Muscle layer of duodenum (tissue), 2 donors: Measurements from ENCODE around the gene INPP4A.

ENCODE experiments used
- H3K27ac ChIP-seq: one replicate; pipeline ENCODE4 v1.7.0; 2013; ENCODE audit warnings: mild to moderate bottlenecking, low read length
- H3K27me3 ChIP-seq: one replicate; pipeline ENCODE4 v1.7.0; 2013; ENCODE audit warnings: low read depth, mild to moderate bottlenecking, control low read depth, low read length
- H3K36me3 ChIP-seq, 2 donors: one replicate each; pipeline ENCODE4 v1.7.0; 2013; ENCODE audit warnings: low read length in 2 of 2, control low read depth in 1 of 2, mild to moderate bottlenecking in 1 of 2; ENCODE audit not compliant: insufficient read depth in 2 of 2, control insufficient read depth in 1 of 2
- H3K4me1 ChIP-seq, 2 donors: one replicate each; pipeline ENCODE4 v1.7.0; 2013; ENCODE audit warnings: low read length in 2 of 2, mild to moderate bottlenecking in 2 of 2, control low read depth in 1 of 2, moderate library complexity in 1 of 2; ENCODE audit not compliant: insufficient read depth in 2 of 2, control insufficient read depth in 1 of 2
- H3K4me3 ChIP-seq, 2 donors: one replicate each; pipeline ENCODE4 v1.7.0; 2013; ENCODE audit warnings: low read length in 2 of 2, low read depth in 1 of 2, mild to moderate bottlenecking in 1 of 2
- H3K9me3 ChIP-seq, 2 donors: one replicate each; pipeline ENCODE4 v1.7.0; 2013; ENCODE audit warnings: low read length in 2 of 2, control low read depth in 1 of 2, mild to moderate bottlenecking in 1 of 2; ENCODE audit not compliant: control insufficient read depth in 1 of 2
- donor health status: healthy.

Gene INPP4A

DNA sequence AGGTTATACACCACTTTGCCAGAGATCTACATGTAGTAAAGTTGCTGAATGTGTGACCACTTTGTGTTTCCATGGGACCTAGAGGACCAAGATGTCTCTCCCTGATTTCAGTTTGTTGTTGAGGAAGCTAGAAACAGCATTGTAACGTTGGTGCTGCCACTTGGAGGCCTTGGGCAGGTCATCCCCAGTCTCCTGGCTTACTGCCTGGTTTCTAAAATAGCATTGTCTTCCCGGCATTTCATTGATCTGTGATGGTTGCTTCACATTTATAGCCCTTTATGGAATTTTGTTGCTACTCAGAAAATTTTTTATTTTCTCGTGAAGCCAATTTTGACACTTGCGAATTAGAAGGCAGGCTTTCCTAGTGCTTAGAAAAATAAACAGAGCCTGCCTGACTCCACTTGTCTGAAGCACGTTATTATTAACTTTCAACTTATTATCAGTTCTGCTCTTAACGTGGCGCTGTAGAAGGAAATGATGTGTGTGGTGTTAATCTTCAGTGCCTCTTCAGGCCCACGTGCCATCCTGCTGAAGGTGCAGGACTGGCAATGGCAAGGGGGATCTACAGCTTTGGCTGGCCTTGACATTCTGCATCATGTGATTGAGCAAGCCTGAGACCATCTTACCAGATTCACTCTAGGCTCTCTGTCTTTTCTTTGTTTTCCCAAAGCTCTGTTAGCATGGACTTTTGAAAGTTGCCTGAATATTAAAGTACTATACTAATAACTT, 59.9 kb downstream of the INPP4A start:
- H3K27ac ChIP-seq: peak overlapping the region; percentile 79
- H3K36me3 ChIP-seq: no peaks in the 10 kb centered on the region
- no peaks in the 10 kb centered on the region for H3K9me3 ChIP-seq
- no peaks in the 10 kb centered on the region for H3K27me3 ChIP-seq
- H3K4me1 ChIP-seq: peaks cover 24 to 55% of the 10 kb centered on the region in 2 donors
- peak overlapping the region in 1 of 2 donors; percentile 4 for H3K4me3 ChIP-seq

GRCh38 chr2:98505311-98505808, 60.7 kb downstream of the INPP4A start:
- no peaks in the 10 kb centered on the region for H3K27me3 ChIP-seq
- no peaks in the 10 kb centered on the region for H3K36me3 ChIP-seq
- H3K9me3 ChIP-seq: no peaks in the 10 kb centered on the region
- peak overlapping the region in 1 of 2 donors; percentile 4 for H3K4me3 ChIP-seq
- H3K4me1 ChIP-seq: peaks cover 24 to 55% of the 10 kb centered on the region in 2 donors
- peak overlapping the region; percentile 79 for H3K27ac ChIP-seq

DNA sequence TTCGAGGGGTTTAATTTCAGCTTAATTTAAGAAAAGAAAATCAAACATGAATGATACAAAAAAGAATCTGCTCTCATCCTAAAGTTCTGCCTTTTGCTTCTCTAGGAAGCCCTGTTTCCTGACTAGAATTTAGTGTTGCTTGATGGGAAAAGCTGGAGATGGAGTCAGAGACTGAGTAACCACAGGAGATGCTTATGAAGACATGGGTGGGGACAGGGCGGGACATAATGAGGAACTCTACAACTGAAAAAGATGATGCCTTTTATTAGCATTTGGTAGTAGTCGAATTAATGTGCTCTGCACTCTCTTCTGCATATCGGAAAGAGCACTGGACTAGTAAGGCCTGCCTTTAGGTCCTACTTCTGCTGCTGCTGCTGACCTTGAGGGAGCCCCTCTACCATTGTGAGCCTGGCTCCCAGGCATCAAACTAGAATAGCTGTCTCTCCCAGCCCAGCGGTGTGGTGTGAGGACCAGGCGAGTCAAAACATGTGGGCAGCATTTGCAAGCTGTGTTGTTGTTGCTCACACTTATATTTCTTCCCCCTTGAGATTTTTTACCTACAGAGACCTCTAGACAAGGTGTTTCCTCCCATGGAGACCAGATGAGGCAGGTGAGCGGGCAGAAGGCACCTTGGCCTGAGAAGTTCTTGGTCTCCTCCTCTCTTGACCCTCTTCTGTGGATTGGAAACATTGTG, 61.5 kb downstream of the INPP4A start:
- Histone ChIP-seq H3K36me3 (no peaks in the 10 kb centered on the region), H3K4me3 (no peak overlapping the region), H3K4me1 (peaks cover 24 to 55% of the 10 kb centered on the region in 2 donors), H3K9me3 (no peaks in the 10 kb centered on the region), H3K27ac (peak overlapping the region; percentile 79), H3K27me3 (no peaks in the 10 kb centered on the region)

DNA sequence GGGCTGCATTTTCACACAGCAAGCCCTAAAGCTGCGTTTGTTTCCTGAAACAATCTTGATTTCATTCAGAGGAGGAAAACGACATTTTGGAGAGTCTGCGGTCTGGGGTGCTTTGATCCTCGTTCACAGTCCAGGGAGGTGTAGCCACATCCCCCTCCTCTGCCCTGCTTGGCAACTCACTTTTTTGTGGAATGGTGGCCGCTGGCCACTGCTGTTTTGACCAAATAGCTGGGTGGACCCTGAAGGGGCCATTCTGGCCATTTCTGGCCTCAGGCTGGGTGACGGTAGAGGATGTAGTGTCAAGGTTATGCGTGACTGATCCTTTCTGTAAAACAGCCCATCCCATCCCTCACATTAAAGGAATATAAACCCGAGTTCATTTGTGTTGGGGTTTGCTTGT, 62.2 kb downstream of the INPP4A start:
- H3K9me3 ChIP-seq: no peaks in the 10 kb centered on the region
- H3K4me3 ChIP-seq: no peak overlapping the region
- peaks cover 24 to 54% of the 10 kb centered on the region in 2 donors for H3K4me1 ChIP-seq
- H3K27ac ChIP-seq: peak overlapping the region; percentile 79
- no peaks in the 10 kb centered on the region for H3K27me3 ChIP-seq
- no peaks in the 10 kb centered on the region for H3K36me3 ChIP-seq

- H3K9me3 ChIP-seq: no peaks in the 10 kb centered on the region
- H3K27ac ChIP-seq: peak overlapping the region; percentile 79
- no peak overlapping the region for H3K4me3 ChIP-seq
- H3K4me1 ChIP-seq: peaks cover 24 to 48% of the 10 kb centered on the region in 2 donors
- H3K27me3 ChIP-seq: no peaks in the 10 kb centered on the region
- H3K36me3 ChIP-seq: no peaks in the 10 kb centered on the region
Measured at GRCh38 chr2:98507461-98507860, 62.8 kb downstream of the INPP4A start.

- no peaks in the 10 kb centered on the region for H3K9me3 ChIP-seq
- H3K27ac ChIP-seq: peak overlapping the region; percentile 79
- H3K4me3 ChIP-seq: no peak overlapping the region
- no peaks in the 10 kb centered on the region for H3K36me3 ChIP-seq
- H3K27me3 ChIP-seq: no peaks in the 10 kb centered on the region
- peaks cover 24 to 42% of the 10 kb centered on the region in 2 donors for H3K4me1 ChIP-seq
Measured at GRCh38 chr2:98507891-98508708, 63.4 kb downstream of the INPP4A start.

- Histone ChIP-seq H3K9me3 (no peaks in the 10 kb centered on the region), H3K4me1 (peaks cover 23 to 36% of the 10 kb centered on the region in 2 donors), H3K36me3 (no peaks in the 10 kb centered on the region), H3K27me3 (no peaks in the 10 kb centered on the region), H3K4me3 (no peak overlapping the region), H3K27ac (peak overlapping the region; percentile 79)
Measured at GRCh38 chr2:98508709-98509066, 64.0 kb downstream of the INPP4A start.

DNA sequence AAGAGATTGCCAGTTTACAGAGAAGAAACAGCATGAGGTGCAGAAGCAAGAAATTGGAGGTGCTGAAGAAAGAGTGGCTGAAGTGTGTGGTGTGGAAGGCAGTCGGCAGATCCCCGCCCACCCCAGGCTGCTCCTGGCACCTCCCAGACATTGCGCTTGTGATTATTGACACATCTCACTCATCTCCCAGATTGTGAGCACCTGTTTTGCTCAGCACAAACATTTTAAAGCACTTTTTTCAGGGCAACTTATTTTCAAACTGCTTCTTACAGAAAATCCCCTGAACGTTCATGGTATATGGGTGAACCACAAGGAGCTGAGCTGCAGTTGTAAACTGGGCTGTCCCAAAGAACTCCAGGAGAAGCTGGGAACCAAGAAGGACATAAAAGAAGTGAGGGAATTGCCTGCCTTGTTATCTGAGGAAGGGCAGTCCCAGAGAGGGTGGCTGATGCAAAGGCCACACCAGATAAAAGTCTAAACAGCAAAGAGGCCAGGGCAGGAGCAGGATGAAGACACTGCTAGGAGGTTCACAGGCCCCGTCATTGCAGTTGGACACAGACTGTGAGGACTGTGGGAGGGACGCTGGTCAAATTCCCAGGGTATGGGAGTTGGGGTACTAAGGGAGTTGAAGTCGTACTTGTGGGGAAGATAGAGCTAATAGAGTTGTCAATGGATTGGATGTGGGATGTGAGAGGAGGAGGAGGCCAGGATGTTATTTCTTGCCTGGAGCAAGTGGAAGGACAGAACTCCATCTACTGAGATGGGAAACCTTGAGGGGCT, 65.1 kb downstream of the INPP4A start:
- Histone ChIP-seq H3K27ac (no peak overlapping the region), H3K4me1 (peaks cover 14 to 28% of the 10 kb centered on the region in 2 donors), H3K4me3 (no peak overlapping the region), H3K9me3 (no peaks in the 10 kb centered on the region), H3K27me3 (no peaks in the 10 kb centered on the region), H3K36me3 (no peaks in the 10 kb centered on the region)

- H3K36me3 ChIP-seq: no peaks in the 10 kb centered on the region
- H3K4me3 ChIP-seq: no peak overlapping the region
- peaks cover 11 to 28% of the 10 kb centered on the region in 2 donors for H3K4me1 ChIP-seq
- H3K27me3 ChIP-seq: no peaks in the 10 kb centered on the region
- no peaks in the 10 kb centered on the region for H3K9me3 ChIP-seq
- H3K27ac ChIP-seq: no peak overlapping the region
Measured at GRCh38 chr2:98510322-98510662, 65.6 kb downstream of the INPP4A start.

DNA sequence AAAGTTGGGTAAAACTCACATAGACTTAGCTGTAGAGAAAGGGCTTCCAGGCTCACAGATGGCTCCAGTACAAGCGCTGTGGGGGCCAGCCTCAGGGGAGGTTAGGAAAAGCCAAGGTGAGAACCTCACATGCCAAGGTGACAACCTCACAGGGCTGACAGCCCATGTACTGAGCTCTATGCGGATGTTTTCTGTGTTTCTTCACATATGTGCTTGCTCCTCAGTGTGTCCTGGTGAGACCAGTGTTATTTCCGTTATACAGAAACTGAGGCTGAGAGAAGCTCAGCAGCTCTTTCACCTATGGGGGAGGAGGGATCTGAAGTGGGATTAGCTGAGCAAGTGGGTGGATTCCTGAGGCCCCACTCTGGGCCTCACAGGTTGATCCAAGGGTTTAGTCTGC, 67.3 kb downstream of the INPP4A start:
- Histone ChIP-seq H3K4me3 (no peak overlapping the region), H3K27me3 (no peaks in the 10 kb centered on the region), H3K27ac (no peak overlapping the region), H3K9me3 (no peaks in the 10 kb centered on the region), H3K4me1 (peaks cover 9 to 35% of the 10 kb centered on the region in 2 donors), H3K36me3 (no peaks in the 10 kb centered on the region)
